Brain microvascular endothelial cell (primary cell): ENCODE results near the gene PDE10A.

Experiments
- DNase-seq: peaks from one replicate; pipeline ENCODE4 v3.0.0-alpha.2; 2020
- H3K27ac ChIP-seq: fragments of 250-450 bp; sonication (Bioruptor Pico); 2 replicates; pipeline ENCODE4 v1.5.1; 2020; ENCODE audit warnings: mild to moderate bottlenecking, moderate library complexity
- H3K27me3 ChIP-seq: fragments of 250-450 bp; sonication (Bioruptor Pico); replicated peaks from 2 replicates; pipeline ENCODE4 v1.5.1; 2020; ENCODE audit warnings: mild to moderate bottlenecking
- H3K36me3 ChIP-seq: fragments of 250-450 bp; sonication (Bioruptor Pico); replicated peaks from 2 replicates; pipeline ENCODE4 v1.5.1; 2020; ENCODE audit warnings: mild to moderate bottlenecking
- H3K4me3 ChIP-seq: 2 replicates; pipeline ENCODE4 v1.5.1; 2011; ENCODE audit warnings: low read depth, mild to moderate bottlenecking, control low read depth, low read length, moderate library complexity
- in situ Hi-C: cut with HindIII; loops from 2 replicates; pipeline ENCODE4 v1.10.0; 2017; ENCODE audit warnings: low sequenced_read_pairs, low pct_ligation_motif_present
- TF ChIP-seq, protein P1 (sequence below): IDR thresholded peaks from 2 replicates; pipeline ENCODE4 v1.5.1; 2011; ENCODE audit warnings: low read depth, mild to moderate bottlenecking, moderate library complexity, low read length, control low read depth, inconsistent platforms; ENCODE audit errors: missing control alignments

PDE10A gene

DNA sequence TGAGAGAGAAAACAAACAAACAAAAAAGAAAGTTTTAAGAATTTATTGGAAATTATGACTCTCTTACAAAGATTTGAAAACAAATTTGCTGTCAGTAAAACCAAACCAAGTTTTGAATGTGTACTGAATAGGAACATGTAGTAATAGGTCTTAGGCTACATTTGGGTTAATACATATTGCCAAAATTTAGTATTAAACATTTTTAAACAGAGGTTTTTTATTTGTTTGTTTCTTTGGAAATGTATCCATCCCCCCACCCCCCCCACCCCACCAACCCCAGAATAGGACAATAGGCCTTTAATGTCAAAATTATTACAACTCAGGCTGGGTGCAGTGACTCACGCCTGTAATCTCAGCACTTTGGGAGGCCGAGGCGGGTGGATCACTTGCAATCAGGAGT, 356.1 kb downstream of the PDE10A start:
- no peak for DNase-seq
- in situ Hi-C loops = no loop called here
- Histone ChIP-seq H3K27me3 (no peaks in the 10 kb centered on the region), H3K36me3 (no peaks in the 10 kb centered on the region), H3K4me3 (no peak overlapping the region), H3K27ac (no peak overlapping the region)
- TF ChIP-seq, protein P1, sequence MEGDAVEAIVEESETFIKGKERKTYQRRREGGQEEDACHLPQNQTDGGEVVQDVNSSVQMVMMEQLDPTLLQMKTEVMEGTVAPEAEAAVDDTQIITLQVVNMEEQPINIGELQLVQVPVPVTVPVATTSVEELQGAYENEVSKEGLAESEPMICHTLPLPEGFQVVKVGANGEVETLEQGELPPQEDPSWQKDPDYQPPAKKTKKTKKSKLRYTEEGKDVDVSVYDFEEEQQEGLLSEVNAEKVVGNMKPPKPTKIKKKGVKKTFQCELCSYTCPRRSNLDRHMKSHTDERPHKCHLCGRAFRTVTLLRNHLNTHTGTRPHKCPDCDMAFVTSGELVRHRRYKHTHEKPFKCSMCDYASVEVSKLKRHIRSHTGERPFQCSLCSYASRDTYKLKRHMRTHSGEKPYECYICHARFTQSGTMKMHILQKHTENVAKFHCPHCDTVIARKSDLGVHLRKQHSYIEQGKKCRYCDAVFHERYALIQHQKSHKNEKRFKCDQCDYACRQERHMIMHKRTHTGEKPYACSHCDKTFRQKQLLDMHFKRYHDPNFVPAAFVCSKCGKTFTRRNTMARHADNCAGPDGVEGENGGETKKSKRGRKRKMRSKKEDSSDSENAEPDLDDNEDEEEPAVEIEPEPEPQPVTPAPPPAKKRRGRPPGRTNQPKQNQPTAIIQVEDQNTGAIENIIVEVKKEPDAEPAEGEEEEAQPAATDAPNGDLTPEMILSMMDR = no peak

DNA sequence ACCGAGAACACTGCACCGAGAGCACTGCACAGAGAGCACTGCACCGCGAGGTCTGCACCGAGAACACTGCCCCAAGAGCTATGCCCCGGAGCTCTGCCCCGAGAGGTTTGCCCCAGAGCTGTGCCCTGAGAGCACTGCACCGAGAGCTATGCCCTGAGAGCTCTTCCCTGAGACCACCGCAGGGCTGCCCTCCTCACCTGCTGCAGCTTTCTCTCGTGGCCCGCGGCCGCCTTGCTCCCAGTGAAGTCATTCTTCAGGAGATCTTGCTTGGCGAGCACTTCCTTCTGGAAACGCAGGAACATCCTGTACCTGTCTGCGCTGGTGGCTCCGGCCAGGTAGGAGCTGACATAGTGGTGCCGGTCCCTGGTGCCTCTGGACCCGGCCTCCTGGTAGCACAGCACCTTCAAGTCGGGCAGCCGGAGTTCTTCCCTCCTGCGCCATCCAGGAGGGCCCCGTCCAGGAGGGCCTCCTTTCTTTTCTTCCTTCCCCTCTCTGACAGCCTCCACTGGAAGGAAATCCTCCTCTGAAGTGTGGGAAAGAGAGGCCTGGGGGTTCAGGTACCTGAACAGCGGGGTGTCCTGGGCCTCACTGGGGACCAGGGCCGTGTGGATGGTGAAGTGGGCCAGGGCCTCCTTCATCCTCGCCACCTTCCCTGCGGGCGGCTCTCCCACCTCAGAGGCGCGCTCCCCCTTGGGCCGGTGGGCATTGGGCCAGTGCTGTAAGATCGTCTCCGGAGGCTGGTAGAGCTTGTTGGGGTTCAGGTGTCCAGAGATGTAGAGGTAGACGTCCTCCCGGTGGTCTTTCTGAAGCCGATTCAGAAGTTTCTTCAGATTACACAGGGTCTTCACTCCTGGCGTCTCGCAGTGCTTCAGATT, 361.4 kb downstream of the PDE10A start:
- Histone ChIP-seq H3K27ac (no peak overlapping the region), H3K36me3 (no peaks in the 10 kb centered on the region), H3K27me3 (no peaks in the 10 kb centered on the region), H3K4me3 (no peak overlapping the region)
- no peak for DNase-seq
- in situ Hi-C loops = no loop called here
- TF ChIP-seq, protein P1 = no peak

DNA sequence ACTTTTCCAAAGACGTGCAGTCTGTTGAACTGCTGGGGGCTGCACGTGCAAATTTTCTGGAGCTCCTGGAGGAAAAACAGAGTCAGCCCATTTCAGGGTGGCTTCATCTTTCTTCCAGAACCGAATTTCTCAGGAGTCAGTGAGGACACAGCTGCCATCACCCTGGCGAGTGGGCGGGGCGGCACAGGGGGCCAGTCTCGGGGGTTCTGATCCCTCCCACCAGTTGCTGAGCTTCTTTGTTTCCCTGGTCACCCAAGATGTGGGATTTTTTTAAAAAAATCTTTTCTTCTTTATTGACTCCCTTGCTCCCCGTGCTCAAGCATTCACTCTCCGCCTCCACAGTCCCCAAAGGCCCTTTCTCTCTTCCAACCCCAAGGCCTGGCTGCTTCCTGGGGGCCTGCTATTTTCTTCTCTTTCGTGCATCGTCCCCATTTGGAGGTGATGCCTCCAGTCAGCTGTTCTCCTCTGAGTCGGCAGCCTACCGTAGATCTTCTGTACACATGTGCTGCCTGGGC, 362.6 kb downstream of the PDE10A start:
- H3K27ac ChIP-seq = no peak overlapping the region
- in situ Hi-C loops = no loop called here

GRCh38 chr6:165298875-165299274, 364.2 kb downstream of the PDE10A start:
- no peaks in the 10 kb centered on the region for H3K27me3 ChIP-seq
- in situ Hi-C loops = no loop called here
- DNase-seq = no peak
- no peak overlapping the region for H3K4me3 ChIP-seq
- no peaks in the 10 kb centered on the region for H3K36me3 ChIP-seq
- TF ChIP-seq, protein P1 = no peak
- no peak overlapping the region for H3K27ac ChIP-seq

More for the DNA sequence above, 362.6 kb downstream of the PDE10A start:
- no peak overlapping the region for H3K4me3 ChIP-seq
- TF ChIP-seq, protein P1 = no peak
- no peaks in the 10 kb centered on the region for H3K36me3 ChIP-seq
- no peak for DNase-seq
- no peaks in the 10 kb centered on the region for H3K27me3 ChIP-seq

DNA sequence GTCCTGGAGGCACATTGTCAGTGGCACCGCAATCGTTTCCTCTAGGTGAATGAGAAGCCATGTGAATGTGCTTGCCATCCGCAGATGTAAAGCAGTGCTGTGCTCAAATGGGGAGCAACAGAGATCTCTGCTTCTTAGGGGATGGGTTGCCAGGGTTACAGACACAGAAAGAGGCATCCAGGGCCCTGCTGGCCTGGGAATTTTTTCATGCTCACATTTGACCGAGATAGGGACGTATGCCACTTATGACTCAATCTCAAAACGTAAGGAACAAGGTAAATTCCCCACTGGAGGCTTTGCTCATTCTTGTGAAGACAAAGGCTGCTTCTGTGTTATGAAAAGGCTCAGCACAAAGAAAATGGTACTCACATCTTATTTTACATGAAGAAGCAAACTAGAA, 364.6 kb downstream of the PDE10A start:
- Histone ChIP-seq H3K4me3 (no peak overlapping the region), H3K27me3 (no peaks in the 10 kb centered on the region), H3K27ac (no peak overlapping the region), H3K36me3 (no peaks in the 10 kb centered on the region)
- in situ Hi-C loops = no loop called here
- TF ChIP-seq, protein P1 = no peak
- DNase-seq = no peak
